Activated CD4-positive, alpha-beta T cell treated with anti-CD3 and anti-CD28 coated beads for 4 hours (primary cell): ENCODE data around the gene PDLIM1.

Experiments
- DNase-seq, 2 donors: peaks; one replicate each; pipeline ENCODE4 v3.0.0-alpha.2; 2020

PDLIM1 gene

DNA sequence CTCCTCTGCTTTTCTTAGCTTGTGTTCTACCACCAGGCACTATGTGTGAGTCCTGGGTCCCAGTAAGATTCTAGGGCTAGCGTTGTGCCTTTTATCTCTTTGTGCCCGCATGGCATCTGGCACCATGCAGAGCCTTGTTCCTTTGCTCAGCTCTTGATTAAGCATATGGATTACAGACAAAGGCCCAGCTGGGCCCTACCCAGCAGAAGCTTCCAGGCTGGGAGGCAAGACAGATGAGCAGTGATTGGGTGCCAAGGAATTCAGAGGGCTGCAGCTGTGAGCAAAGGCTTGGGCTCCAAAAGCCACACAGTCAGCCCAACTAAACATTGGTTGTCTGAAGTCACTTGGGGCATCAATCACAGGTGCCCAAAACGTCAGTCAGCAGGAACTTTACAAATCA is 94.8 kb downstream of the PDLIM1 start:
- no peak for DNase-seq

- no peak for DNase-seq
These were observed 96.9 kb downstream of the PDLIM1 start, which contains the start of gene ACSM6 for GRCh38 chr10:95193944-95194343. ACSM6 (plus strand) TSS chr10:95194238; CDS start chr10:95194486, 248 bp downstream.

DNA sequence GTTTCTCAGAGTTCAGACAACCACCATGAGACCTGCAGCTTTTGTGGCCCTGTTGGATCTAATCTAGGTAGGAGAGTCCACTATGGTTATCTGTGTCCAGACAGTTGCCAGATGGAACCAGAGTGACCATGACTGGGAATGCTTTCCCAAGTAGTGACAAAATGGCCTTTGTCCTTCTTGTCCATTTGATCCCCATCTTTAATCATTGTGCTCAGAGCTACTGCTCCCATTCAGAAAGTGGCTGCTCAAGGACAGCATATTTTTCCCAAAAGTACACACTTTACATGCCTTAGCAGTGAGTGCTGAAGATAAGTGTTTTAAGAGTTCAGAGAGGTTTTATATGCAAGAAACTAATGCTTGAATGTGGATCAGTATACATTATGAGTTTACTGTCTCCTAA is 102.2 kb downstream of the PDLIM1 start:
- no peak for DNase-seq

DNA sequence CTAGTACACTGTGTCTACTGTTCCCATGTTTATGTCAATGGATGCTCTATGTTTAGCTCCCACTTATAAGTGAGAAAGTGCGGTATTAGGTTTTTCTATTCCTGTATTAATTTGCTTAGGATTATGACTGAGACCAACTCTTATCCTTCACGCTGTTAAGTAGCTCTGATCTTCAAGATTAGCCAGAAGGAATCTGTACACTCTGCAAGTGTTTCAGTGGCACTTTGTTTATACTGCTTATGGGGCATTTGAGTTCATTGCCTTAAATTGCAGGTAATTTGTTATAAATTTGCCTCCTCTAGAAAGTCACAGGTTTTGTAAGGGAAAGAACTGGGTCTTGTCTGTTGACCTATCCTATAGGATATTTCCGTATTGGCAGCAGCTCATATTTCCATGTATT is 103.2 kb downstream of the PDLIM1 start:
- DNase-seq: no peak
